Activated CD4-positive, alpha-beta T cell treated with anti-CD3 and anti-CD28 coated beads, Interleukin-2, amount 10 ng/mL, durations not matched to agents 24 days and 14 days (primary cell): ENCODE measurements around the gene MAOA. TPM values are rescaled to one million over a fixed set of nuclear protein-coding genes. Genes with fewer than 3 reads are reported as not detected.
A peak's percentile ranks its signal among the peaks of the same experiment; 100 is the strongest.
"Not testable (repeated sequence)": the region's sequence is repeated elsewhere in the genome, so short reads cannot be mapped to it uniquely, and the experiment has no call there.

ENCODE experiments used
- DNase-seq: peaks from one replicate; pipeline ENCODE4 v3.0.0; 2022
- H3K27ac Mint-ChIP-seq: one replicate; pipeline ENCODE4 v1.8.0; 2022; ENCODE audit warnings: mild to moderate bottlenecking, mixed read lengths
- H3K27me3 Mint-ChIP-seq: one replicate; pipeline ENCODE4 v1.8.0; 2022; ENCODE audit warnings: mixed read lengths
- H3K36me3 Mint-ChIP-seq: one replicate; pipeline ENCODE4 v1.8.0; 2022; ENCODE audit warnings: low read depth, mild to moderate bottlenecking, mixed read lengths
- H3K4me1 Mint-ChIP-seq: one replicate; pipeline ENCODE4 v1.8.0; 2021; ENCODE audit warnings: mixed read lengths
- H3K4me3 Mint-ChIP-seq: one replicate; pipeline ENCODE4 v1.8.0; 2022; ENCODE audit warnings: mild to moderate bottlenecking, moderate library complexity, mixed read lengths
- H3K9me3 Mint-ChIP-seq: one replicate; pipeline ENCODE4 v1.8.0; 2021; ENCODE audit warnings: mixed read lengths
- intact Hi-C: fragments of 100-400 bp; cut with micrococcal nuclease; formaldehyde crosslinking; loops from one replicate; pipeline ENCODE4 v1.15.1; 2023
- total RNA-seq: library from RNA; stranded (reverse); gene quantifications from 2 replicates; pipeline ENCODE4 v1.2.3, GENCODE V29; 2022

The MAOA gene
- total RNA-seq, 1 donor from 2014 or later = 2.0 TPM

DNA sequence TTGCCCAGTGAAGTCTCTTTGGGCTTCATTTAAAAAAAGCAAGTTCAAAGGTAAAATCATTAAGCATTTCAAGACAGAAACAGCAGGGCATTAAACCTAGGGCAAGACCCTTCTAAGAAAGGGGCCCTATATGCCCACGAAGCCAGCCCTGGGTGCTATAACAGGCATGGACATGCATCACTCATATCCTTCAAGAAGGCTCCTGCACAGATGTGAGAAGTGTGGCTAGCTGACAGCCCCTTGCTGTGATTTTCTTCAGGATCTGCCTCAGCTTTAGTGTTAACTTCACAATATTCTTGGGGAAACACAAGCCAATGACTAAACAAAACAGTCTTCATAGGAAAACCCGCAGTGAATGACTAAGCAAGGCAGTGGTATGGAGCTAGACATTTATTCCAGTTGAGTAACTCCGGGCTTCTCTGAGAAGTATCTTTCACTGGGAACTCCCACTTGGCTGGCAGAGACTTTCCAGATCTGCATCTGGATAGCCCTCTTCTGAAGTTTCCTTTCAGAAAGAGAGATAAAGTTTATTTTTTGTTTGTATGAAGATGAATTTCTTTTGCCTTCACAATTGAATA lies 11.9 kb upstream of the MAOA start:
- H3K4me1 Mint-ChIP-seq = no peaks in the 10 kb centered on the region
- H3K27me3 Mint-ChIP-seq = no peaks in the 10 kb centered on the region
- H3K9me3 Mint-ChIP-seq = no peaks in the 10 kb centered on the region
- no peak for DNase-seq
- H3K4me3 Mint-ChIP-seq = no peak overlapping the region
- H3K36me3 Mint-ChIP-seq = no peaks in the 10 kb centered on the region
- intact Hi-C loops = no loop called here
- no peak overlapping the region for H3K27ac Mint-ChIP-seq

DNA sequence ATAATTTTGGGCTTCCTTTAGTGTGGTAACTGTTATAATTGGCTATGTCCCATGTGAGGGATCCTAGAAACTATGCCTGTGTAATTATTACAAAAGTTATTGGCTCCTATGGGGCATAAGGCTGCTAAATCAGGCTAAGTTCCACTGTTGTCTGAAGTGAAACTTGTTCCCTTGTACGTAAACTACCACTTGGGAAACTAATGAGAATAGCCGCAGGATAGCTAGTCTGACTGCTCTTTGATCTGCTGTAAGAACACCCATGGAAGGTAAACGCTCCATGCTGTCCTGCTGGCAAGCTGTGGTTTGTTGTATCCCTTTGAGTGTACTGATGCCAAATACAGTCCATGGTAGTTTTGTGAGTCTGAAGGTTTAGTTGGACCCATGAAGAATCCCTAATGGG lies 9.3 kb upstream of the MAOA start:
- H3K4me3 Mint-ChIP-seq = no peak overlapping the region
- no peaks in the 10 kb centered on the region for H3K9me3 Mint-ChIP-seq
- no peak overlapping the region for H3K27ac Mint-ChIP-seq
- no peak for DNase-seq
- H3K4me1 Mint-ChIP-seq = no peaks in the 10 kb centered on the region
- H3K36me3 Mint-ChIP-seq = no peaks in the 10 kb centered on the region
- intact Hi-C loops = no loop called here
- H3K27me3 Mint-ChIP-seq = no peaks in the 10 kb centered on the region

DNA sequence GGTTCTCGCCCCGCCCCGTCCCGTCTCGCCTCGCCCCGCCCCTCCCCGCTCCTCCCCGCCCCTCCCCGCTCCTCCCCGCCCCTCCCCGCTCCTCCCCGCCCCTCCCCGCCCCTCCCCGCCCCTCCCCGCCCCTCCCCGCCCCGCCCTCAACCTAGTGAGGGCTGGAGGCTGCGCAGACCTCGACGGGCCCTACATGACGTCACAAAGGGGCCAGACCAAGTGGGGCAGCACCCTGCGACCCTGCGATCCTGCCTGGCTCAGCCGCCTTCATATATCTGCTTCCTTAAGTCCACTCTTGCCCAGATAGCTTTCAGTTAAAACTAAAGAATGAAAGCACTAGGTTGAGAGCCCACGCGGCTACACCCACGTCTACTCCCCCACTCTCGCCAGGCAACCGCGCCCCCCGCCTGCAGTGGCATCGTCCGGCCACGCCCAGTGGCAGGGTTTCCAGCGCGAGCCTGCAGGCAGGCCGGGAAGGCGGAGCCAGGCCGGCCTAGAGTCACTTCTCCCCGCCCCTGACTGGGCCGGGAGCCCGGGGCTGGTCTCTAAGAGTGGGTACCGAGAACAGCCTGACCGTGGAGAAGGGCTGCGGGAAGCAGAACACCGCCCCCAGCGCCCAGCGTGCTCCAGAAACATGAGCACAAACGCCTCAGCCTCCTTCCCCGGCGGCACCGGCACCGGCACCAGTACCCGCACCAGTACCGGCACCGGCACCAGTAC lies 1.5 kb upstream of the MAOA start:
- no peaks in the 10 kb centered on the region for H3K9me3 Mint-ChIP-seq
- intact Hi-C loops = no loop called here

DNA sequence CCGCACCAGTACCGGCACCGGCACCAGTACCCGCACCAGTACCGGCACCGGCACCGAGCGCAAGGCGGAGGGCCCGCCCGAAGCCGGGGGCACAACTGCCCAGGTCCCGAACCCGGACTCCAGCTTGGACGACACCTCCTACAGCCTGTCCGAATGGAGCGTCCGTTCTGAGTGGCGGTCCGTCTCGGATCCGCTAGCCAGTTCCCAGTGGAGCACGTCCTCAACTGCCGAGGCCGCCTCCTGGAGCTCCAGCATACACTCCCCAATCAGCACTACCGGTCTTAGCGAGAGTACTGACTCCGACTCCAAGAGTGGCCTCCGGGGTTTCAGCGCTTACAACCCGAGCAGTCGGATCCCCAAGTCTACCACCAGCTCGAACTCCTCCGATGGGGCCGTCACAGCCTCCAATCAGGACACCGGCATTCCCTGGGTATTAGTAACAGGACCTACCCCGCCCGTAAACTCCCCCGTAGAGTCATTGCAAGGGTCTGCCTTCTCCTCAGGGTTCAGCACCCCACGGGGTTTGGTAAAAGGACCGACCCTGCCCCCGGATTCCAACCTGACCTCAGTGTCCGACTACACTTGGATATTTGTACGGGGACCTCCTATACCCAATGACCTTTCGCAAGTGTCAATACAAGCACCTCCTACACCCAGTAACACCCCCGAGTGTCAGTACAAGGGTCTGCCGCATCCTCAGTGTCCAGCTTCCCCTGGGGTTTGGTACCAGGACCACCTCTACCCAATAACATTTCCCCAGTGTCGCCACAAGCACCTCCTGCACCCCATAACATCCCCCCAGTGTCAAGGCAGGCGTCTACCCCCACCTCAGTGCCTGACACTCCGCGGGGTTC lies 721 bp upstream of the MAOA start:
- DNase-seq = peak; percentile 70
- H3K27me3 Mint-ChIP-seq = peaks cover 7% of the 10 kb centered on the region
- H3K4me1 Mint-ChIP-seq = peaks cover 7% of the 10 kb centered on the region
- H3K4me3 Mint-ChIP-seq = peak overlapping the region; percentile 90
- intact Hi-C loops = no loop called here
- H3K9me3 Mint-ChIP-seq = no peaks in the 10 kb centered on the region
- H3K36me3 Mint-ChIP-seq = no peaks in the 10 kb centered on the region
- peak overlapping the region; percentile 56 for H3K27ac Mint-ChIP-seq

More for the DNA sequence above, 1.5 kb upstream of the MAOA start:
- H3K36me3 Mint-ChIP-seq = no peaks in the 10 kb centered on the region
- H3K4me3 Mint-ChIP-seq = peak overlapping the region; percentile 90
- peaks cover 7% of the 10 kb centered on the region for H3K4me1 Mint-ChIP-seq
- peak overlapping the region; percentile 99 for H3K27ac Mint-ChIP-seq
- peaks cover 7% of the 10 kb centered on the region for H3K27me3 Mint-ChIP-seq
- peak; percentile 95 for DNase-seq

DNA sequence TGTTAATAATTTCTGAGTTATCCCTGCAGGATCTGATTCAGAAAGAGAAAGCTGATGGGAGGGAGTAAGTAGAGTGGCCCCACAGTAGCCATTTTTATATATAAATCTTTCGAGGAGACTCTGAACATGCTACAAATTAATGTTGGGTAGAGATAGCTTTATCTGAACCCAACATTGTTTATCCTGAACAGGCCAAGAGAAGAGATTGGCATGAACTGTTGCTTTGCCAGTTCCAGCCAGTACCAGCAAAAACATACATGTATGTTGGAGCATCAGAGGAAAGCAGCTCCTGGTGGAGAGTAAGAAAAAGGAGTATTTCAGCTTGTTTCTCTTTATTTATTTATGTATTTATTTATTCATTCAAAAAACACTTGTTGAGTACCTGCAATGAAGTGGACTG lies 1.6 kb downstream of the MAOA start:
- Mint-ChIP-seq H3K27ac (no peak overlapping the region), H3K36me3 (no peaks in the 10 kb centered on the region)

DNA sequence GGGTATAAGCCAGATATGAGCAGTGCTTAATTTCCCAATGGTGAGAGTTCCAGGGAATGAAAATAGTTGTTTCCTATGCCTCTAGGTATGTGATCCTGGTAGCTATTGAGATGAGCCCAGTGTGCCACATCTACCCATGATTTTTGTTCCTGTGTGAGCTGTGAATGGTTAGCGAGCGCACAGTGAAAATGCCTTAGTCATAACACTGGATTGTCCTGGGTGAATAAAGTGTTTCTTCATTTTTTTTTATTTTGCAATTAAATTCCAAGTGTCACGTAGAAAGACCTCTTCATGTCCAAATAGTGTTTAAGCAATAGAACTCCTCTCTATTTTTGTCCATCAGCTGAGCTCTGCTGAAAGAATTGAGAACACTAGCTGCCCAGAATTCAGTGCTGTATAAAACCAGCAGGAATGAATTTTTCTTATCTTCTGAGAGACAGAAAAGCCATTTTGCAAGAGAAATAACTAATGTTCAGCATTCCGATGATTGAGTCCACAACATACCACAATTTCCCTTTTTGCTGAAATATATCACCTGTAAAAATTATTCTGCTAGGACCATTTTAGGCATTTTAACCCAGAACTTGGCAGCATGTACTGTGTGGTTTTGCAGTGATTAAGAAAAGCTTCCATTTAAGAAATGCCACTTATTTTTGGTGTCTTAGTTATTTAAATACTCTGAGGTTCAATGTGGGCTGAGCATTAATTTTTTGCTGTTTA lies 5.6 kb downstream of the MAOA start:
- no peak overlapping the region for H3K27ac Mint-ChIP-seq
- H3K36me3 Mint-ChIP-seq = no peaks in the 10 kb centered on the region
- peaks cover 3% of the 10 kb centered on the region for H3K27me3 Mint-ChIP-seq
- H3K4me1 Mint-ChIP-seq = no peaks in the 10 kb centered on the region
- DNase-seq = no peak
- no peak overlapping the region for H3K4me3 Mint-ChIP-seq
- H3K9me3 Mint-ChIP-seq = no peaks in the 10 kb centered on the region
- intact Hi-C loops = no loop called here

More for the DNA sequence above, 1.6 kb downstream of the MAOA start:
- H3K4me3 Mint-ChIP-seq = no peak overlapping the region
- intact Hi-C loops = no loop called here
- peaks cover 7% of the 10 kb centered on the region for H3K27me3 Mint-ChIP-seq
- DNase-seq = no peak
- H3K4me1 Mint-ChIP-seq = peaks cover 7% of the 10 kb centered on the region
- H3K9me3 Mint-ChIP-seq = no peaks in the 10 kb centered on the region

DNA sequence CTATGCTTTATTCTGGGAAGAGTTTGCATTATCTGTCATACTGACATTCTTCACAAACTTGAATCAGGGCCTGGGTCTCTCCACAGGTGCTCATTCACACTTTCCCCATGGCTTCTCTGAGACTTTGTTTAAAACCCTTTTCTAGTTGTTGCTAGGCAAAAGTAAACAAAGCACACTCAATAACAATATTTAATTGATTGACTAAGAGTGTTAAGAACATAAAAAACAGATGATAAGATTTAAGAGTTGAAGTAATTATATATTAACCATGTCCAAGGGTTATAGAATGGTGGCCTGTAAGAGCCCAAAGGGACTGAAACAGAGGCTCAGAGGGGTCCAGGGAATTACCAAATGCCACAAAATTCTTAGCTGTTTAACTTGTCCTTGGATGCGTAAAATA lies 7.1 kb downstream of the MAOA start:
- Mint-ChIP-seq H3K4me3 (no peak overlapping the region), H3K27ac (no peak overlapping the region), H3K27me3 (peaks cover 1% of the 10 kb centered on the region), H3K4me1 (no peaks in the 10 kb centered on the region), H3K36me3 (no peaks in the 10 kb centered on the region), H3K9me3 (no peaks in the 10 kb centered on the region)
- intact Hi-C loops = no loop called here
- DNase-seq = no peak

DNA sequence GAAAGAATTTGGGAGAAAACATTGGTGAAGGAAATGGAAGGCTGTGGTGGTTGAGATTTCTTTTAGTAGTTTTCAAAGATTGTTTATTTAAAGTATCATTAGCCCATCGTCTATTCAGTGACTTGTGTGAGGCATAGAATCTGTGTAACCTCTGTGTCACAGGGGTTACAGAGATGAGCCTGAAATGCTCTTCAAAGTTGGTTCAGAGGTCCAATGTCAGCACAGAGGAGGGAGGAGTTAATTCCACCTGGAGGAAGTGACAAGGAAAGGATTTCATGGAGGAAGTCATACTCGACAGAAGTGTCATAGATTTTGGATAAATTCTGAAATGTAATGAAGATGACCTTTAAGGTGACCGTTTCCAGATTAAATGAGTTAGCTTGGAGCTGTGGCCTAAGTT lies 8.2 kb downstream of the MAOA start:
- Mint-ChIP-seq H3K27ac (no peak overlapping the region), H3K9me3 (no peaks in the 10 kb centered on the region), H3K27me3 (no peaks in the 10 kb centered on the region), H3K4me1 (no peaks in the 10 kb centered on the region), H3K4me3 (no peak overlapping the region), H3K36me3 (no peaks in the 10 kb centered on the region)
- intact Hi-C loops = no loop called here
- no peak for DNase-seq

DNA sequence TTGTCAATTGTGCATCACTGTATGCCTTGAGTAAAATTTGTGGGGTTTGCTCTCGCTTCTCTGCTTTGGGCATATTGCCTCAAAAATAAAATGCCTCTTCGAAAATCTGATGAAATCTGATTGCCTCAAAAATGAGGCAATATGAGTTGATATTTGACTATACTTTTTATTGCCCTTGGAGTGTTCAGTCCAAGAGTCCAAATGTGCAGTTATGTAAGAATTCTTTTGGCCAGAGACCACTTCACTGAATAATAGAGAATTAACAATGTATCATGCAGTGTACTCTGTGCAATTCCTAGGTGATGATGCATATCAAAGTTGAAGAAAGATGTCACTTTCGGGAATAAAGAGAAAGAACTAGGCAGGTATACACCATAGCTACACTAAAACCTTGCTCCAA lies 8.6 kb downstream of the MAOA start:
- Mint-ChIP-seq H3K4me1 (no peaks in the 10 kb centered on the region), H3K27ac (no peak overlapping the region), H3K27me3 (no peaks in the 10 kb centered on the region), H3K9me3 (no peaks in the 10 kb centered on the region), H3K36me3 (no peaks in the 10 kb centered on the region), H3K4me3 (no peak overlapping the region)
- DNase-seq = no peak
- intact Hi-C loops = no loop called here

DNA sequence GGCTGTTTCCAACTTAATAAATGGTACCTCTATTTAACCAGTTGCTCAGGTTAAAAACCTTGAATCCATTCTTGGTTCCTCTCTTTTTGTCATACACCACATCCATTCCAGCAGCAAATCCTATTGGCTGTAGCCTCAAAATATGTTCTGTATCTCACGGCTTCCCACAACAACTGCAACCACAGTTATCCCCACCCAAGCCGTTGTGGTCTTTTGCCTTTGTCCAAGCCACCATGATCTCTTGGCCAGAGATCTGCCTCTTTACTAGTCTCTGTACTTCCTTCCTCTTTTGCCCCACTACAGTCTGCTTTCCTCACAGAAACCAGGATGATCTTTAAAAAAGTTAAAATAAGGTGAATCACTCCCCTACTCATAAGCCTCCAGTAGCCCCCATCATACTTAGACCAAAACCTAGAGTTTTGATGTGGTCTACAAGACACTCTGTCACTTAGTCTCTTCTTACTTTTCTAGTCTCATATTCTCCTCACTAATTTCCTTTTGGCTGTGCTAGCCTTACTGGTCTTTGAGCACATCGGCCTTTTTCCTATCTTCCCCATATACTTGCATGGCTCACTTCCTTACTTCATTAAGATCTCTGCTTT lies 10.3 kb downstream of the MAOA start:
- Mint-ChIP-seq H3K4me1 (no peaks in the 10 kb centered on the region), H3K9me3 (no peaks in the 10 kb centered on the region), H3K36me3 (no peaks in the 10 kb centered on the region), H3K27ac (no peak overlapping the region), H3K27me3 (no peaks in the 10 kb centered on the region), H3K4me3 (no peak overlapping the region)
- DNase-seq = no peak
- intact Hi-C loops = no loop called here

DNA sequence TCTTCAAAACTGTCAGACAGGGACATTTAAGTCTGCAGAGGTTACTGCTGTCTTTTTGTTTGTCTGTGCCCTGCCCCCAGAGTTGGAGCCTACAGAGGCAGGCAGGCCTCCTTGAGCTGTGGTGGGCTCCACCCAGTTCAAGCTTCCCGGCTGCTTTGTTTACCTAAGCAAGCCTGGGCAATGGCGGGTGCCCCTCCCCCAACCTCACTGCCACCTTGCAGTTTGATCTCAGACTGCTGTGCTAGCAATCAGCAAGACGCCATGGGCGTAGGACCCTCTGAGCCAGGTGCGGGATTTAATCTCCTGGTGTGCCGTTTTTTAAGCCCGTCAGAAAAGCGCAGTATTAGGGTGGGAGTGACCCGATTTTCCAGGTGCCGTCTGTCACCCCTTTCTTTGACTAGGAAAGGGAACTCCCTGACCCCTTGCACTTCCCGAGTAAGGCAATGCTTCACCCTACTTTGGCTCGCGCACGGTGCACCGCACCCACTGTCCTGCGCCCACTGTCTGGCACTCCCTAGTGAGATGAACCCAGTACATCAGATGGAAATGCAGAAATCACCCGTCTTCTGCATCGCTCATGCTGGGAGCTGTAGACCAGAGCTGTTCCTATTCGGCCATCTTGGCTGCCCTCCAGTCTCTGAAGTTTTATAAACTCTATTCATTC lies 20.0 kb downstream of the MAOA start:
- DNase-seq, intact Hi-C loops, H3K9me3 Mint-ChIP-seq, H3K27ac Mint-ChIP-seq, H3K36me3 Mint-ChIP-seq, H3K27me3 Mint-ChIP-seq, H3K4me3 Mint-ChIP-seq, H3K4me1 Mint-ChIP-seq: not testable (repeated sequence)

DNA sequence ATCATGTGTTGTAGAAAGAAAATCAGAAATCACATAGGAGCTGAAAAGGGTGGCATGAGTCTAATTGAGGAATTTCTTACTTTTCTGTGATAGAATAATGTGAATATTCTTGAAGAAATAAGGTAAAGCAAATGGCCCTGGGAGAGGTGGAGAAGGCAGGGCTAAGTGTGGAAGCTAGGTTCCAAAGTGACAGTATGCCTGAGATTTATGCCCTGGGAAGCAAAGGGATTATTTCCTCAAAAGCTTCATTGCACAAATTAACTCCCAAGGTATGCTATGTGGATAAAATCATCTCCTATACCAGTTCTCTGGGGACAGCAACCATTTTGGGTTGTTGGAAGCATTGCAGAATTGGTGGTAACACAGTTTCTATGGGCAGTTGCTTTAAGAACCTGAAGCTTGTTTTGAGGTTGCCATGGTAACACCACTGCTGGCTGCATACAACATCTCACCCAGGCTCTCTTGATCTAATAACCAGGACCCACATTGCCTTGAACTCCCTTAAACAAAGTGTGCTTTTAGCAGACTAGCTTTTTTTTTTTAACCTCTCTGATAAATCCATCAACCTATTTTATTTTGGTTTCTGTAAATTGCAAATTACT lies 21.0 kb downstream of the MAOA start:
- Mint-ChIP-seq H3K27me3 (no peaks in the 10 kb centered on the region), H3K4me3 (no peak overlapping the region), H3K4me1 (no peaks in the 10 kb centered on the region), H3K9me3 (no peaks in the 10 kb centered on the region), H3K27ac (no peak overlapping the region), H3K36me3 (no peaks in the 10 kb centered on the region)
- no peak for DNase-seq
- intact Hi-C loops = no loop called here

DNA sequence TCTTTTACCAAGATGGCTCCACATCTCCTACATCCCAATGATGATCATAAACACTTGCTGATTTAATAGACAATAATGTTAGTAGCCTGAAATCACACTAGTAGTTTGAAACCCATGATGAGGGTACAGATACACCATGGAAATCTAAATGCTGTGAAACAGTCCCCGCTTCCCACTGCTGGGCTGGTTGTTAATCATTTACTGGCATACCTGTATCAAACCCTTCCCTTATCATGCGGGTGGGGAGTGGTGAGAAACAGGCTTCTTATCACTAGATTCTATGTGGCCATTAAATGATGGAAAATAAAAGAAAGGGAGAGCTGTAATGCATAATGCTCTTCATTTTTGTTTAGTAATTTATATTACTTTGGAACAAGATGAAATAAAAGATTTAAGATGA lies 21.9 kb downstream of the MAOA start:
- H3K27ac Mint-ChIP-seq = no peak overlapping the region
- H3K36me3 Mint-ChIP-seq = no peaks in the 10 kb centered on the region
- no peak overlapping the region for H3K4me3 Mint-ChIP-seq
- intact Hi-C loops = no loop called here
- DNase-seq = no peak
- no peaks in the 10 kb centered on the region for H3K4me1 Mint-ChIP-seq
- no peaks in the 10 kb centered on the region for H3K27me3 Mint-ChIP-seq
- no peaks in the 10 kb centered on the region for H3K9me3 Mint-ChIP-seq
